H1 (cell line): ENCODE results near the gene DUXA. TPM values are rescaled to one million over a fixed set of nuclear protein-coding genes. Genes with fewer than 3 reads are reported as not detected.

Experiments
- CHD1 ChIP-seq: IDR thresholded peaks from 2 replicates; pipeline ENCODE4 v1.6.1; 2012; ENCODE audit warnings: low read depth, low read length, improper control_type of control experiment
- RFX5 ChIP-seq: IDR thresholded peaks from 2 replicates; pipeline ENCODE4 v1.6.1; 2011; ENCODE audit warnings: low read depth, low read length, improper control_type of control experiment, borderline replicate concordance
- SIRT6 ChIP-seq: IDR thresholded peaks from one replicate; pipeline ENCODE4 v1.7.1; 2012; ENCODE audit warnings: low read length, inconsistent platforms
- TBP ChIP-seq: IDR thresholded peaks from 2 replicates; pipeline ENCODE4 v1.6.1; 2011; ENCODE audit warnings: low read depth, low read length, improper control_type of control experiment
- YY1 ChIP-seq: IDR thresholded peaks from 2 replicates; pipeline ENCODE4 v1.6.1; 2011; ENCODE audit warnings: low read depth, mild to moderate bottlenecking, low read length
- polyA plus RNA-seq, 7 experiments: library from polyadenylated mRNA; depleted of rRNA in 3 of 7; stranded (reverse) in 5 of 7; unstranded in 2 of 7; fragments of >200 nt in 5 of 7; fragments of 200-250 nt in 2 of 7; gene quantifications; 1 replicate in 5 of 7; 2 replicates in 1 of 7; 4 replicates in 1 of 7; pipeline versions ENCODE4 v1.2.1 to v1.2.3, GENCODE V29; 2011 to 2013; ENCODE audit warnings: missing spikeins in 2 of 7, mixed read lengths in 2 of 7
- total RNA-seq: library from RNA; stranded (reverse); fragmentation: NEBNext Ultra II Directional; extraction: Animal tissue kit (Norgen Biotek cat#: 25700); gene quantifications from 2 replicates; pipeline ENCODE4 v1.2.1, GENCODE V29; 2021
- TF ChIP-seq, protein P1 (sequence below), 3 experiments: IDR thresholded peaks; 1 replicate in 2 of 3; 2 replicates in 1 of 3; pipeline versions ENCODE4 v1.5.1 to v1.6.1; 2011; ENCODE audit warnings: low read length in 3 of 3, mild to moderate bottlenecking in 3 of 3, inconsistent platforms in 2 of 3, low read depth in 1 of 3, moderate library complexity in 1 of 3; ENCODE audit not compliant: insufficient read depth in 1 of 3; ENCODE audit errors: control extremely low read depth in 1 of 3
- TF ChIP-seq, protein P2 (sequence below): fragments of 300-600 bp; sonication (generic); IDR thresholded peaks from 2 replicates; pipeline ENCODE4 v1.7.1; 2012; ENCODE audit warnings: low read length, moderate library complexity, mild to moderate bottlenecking, inconsistent platforms; ENCODE audit not compliant: insufficient replicate concordance

DUXA gene
- total and polyA plus RNA-seq, 2 of the 8 experiments (the other 6 are each of a cell fraction or from before 2014, with no cell fraction given) = not detected

- TF ChIP-seq SIRT6 (no peak), YY1 (peak; percentile 94), RFX5 (no peak), TBP (peak; percentile 76), CHD1 (no peak)
- TF ChIP-seq, protein P1, sequence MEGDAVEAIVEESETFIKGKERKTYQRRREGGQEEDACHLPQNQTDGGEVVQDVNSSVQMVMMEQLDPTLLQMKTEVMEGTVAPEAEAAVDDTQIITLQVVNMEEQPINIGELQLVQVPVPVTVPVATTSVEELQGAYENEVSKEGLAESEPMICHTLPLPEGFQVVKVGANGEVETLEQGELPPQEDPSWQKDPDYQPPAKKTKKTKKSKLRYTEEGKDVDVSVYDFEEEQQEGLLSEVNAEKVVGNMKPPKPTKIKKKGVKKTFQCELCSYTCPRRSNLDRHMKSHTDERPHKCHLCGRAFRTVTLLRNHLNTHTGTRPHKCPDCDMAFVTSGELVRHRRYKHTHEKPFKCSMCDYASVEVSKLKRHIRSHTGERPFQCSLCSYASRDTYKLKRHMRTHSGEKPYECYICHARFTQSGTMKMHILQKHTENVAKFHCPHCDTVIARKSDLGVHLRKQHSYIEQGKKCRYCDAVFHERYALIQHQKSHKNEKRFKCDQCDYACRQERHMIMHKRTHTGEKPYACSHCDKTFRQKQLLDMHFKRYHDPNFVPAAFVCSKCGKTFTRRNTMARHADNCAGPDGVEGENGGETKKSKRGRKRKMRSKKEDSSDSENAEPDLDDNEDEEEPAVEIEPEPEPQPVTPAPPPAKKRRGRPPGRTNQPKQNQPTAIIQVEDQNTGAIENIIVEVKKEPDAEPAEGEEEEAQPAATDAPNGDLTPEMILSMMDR (IDR thresholded peaks at IDR 0.05; ENCODE audit: control extremely low read depth in 1 of 3, insufficient read depth in 1 of 3, low read depth in 1 of 3, low read length in 3 of 3) = no peak
- TF ChIP-seq, protein P2, sequence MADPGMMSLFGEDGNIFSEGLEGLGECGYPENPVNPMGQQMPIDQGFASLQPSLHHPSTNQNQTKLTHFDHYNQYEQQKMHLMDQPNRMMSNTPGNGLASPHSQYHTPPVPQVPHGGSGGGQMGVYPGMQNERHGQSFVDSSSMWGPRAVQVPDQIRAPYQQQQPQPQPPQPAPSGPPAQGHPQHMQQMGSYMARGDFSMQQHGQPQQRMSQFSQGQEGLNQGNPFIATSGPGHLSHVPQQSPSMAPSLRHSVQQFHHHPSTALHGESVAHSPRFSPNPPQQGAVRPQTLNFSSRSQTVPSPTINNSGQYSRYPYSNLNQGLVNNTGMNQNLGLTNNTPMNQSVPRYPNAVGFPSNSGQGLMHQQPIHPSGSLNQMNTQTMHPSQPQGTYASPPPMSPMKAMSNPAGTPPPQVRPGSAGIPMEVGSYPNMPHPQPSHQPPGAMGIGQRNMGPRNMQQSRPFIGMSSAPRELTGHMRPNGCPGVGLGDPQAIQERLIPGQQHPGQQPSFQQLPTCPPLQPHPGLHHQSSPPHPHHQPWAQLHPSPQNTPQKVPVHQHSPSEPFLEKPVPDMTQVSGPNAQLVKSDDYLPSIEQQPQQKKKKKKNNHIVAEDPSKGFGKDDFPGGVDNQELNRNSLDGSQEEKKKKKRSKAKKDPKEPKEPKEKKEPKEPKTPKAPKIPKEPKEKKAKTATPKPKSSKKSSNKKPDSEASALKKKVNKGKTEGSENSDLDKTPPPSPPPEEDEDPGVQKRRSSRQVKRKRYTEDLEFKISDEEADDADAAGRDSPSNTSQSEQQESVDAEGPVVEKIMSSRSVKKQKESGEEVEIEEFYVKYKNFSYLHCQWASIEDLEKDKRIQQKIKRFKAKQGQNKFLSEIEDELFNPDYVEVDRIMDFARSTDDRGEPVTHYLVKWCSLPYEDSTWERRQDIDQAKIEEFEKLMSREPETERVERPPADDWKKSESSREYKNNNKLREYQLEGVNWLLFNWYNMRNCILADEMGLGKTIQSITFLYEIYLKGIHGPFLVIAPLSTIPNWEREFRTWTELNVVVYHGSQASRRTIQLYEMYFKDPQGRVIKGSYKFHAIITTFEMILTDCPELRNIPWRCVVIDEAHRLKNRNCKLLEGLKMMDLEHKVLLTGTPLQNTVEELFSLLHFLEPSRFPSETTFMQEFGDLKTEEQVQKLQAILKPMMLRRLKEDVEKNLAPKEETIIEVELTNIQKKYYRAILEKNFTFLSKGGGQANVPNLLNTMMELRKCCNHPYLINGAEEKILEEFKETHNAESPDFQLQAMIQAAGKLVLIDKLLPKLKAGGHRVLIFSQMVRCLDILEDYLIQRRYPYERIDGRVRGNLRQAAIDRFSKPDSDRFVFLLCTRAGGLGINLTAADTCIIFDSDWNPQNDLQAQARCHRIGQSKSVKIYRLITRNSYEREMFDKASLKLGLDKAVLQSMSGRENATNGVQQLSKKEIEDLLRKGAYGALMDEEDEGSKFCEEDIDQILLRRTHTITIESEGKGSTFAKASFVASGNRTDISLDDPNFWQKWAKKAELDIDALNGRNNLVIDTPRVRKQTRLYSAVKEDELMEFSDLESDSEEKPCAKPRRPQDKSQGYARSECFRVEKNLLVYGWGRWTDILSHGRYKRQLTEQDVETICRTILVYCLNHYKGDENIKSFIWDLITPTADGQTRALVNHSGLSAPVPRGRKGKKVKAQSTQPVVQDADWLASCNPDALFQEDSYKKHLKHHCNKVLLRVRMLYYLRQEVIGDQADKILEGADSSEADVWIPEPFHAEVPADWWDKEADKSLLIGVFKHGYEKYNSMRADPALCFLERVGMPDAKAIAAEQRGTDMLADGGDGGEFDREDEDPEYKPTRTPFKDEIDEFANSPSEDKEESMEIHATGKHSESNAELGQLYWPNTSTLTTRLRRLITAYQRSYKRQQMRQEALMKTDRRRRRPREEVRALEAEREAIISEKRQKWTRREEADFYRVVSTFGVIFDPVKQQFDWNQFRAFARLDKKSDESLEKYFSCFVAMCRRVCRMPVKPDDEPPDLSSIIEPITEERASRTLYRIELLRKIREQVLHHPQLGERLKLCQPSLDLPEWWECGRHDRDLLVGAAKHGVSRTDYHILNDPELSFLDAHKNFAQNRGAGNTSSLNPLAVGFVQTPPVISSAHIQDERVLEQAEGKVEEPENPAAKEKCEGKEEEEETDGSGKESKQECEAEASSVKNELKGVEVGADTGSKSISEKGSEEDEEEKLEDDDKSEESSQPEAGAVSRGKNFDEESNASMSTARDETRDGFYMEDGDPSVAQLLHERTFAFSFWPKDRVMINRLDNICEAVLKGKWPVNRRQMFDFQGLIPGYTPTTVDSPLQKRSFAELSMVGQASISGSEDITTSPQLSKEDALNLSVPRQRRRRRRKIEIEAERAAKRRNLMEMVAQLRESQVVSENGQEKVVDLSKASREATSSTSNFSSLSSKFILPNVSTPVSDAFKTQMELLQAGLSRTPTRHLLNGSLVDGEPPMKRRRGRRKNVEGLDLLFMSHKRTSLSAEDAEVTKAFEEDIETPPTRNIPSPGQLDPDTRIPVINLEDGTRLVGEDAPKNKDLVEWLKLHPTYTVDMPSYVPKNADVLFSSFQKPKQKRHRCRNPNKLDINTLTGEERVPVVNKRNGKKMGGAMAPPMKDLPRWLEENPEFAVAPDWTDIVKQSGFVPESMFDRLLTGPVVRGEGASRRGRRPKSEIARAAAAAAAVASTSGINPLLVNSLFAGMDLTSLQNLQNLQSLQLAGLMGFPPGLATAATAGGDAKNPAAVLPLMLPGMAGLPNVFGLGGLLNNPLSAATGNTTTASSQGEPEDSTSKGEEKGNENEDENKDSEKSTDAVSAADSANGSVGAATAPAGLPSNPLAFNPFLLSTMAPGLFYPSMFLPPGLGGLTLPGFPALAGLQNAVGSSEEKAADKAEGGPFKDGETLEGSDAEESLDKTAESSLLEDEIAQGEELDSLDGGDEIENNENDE = no peak
These were observed 24.1 kb upstream of the DUXA start, which contains the start of gene ZNF264 (continued) for GRCh38 chr19:57191141-57192076.
